NOMO-1 (cell line): ENCODE results near the gene ENOX1.
"Not testable (repeated sequence)": the region's sequence is repeated elsewhere in the genome, so short reads cannot be mapped to it uniquely, and the experiment has no call there.

ENCODE experiments used
- DNase-seq, 2 experiments: peaks; one replicate each; lab custom pipeline; 2025; ENCODE audit not compliant: unreplicated experiment in 2 of 2; lab: John Stamatoyannopoulos, UW

Gene ENOX1

DNA sequence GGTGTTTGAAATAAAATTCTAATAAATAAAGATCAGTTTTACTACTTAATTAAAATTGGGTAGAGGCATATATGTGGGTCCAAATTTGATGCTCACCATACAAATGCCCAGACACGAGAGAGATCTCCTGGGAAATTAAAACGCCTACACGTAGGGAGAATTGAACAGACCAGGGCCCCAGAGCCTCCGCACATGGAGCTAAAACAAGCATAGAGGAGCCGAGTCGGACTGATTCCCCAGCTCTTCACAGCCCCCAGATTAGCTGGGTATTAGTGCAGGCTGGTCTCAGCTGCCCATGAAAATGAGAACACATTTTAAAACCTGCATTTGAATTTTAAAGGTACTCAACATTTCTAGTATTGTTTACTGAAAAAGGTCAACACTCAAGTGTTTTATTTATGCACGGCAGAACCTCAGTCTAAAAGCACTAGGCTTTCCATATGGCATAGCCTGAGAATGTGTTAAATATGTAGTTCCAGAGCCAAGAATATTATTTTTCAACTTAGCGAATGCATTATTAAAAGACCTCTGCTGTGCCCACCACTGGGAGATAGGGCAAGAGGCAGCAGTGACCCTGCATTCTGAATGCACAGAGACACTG lies 344.8 kb downstream of the ENOX1 start:
- no peak for DNase-seq

DNA sequence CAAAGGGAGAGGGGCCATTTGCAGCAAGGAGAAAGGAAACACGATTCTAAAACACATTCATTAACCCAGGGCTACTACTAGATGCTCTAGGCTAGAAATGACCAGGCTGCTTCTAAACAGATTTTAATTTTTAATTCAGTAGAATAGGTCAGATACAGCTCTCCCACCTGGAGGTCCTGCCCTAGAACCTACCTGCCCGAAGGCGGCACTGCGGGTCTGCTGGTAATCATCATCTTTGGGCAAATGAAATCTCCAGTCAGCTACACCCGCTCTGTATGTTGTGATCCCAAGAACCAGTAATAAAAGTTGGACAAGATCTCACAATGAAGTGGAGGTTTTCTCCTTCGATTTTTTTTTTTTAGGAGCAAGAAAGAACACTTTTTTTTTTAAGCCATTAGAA lies 345.3 kb downstream of the ENOX1 start:
- no peak for DNase-seq

GRCh38 chr13:43434191-43434590 lies 352.6 kb downstream of the ENOX1 start:
- DNase-seq, result no peak

- DNase-seq, result no peak
Measured at GRCh38 chr13:43433691-43434141, 353.1 kb downstream of the ENOX1 start.

- DNase-seq, result no peak
Measured at GRCh38 chr13:43432958-43433357, 353.8 kb downstream of the ENOX1 start.

- DNase-seq, result peak; percentile 34 to 50
Measured at GRCh38 chr13:43431841-43432240, 354.9 kb downstream of the ENOX1 start.

GRCh38 chr13:43431290-43431716 lies 355.5 kb downstream of the ENOX1 start:
- DNase-seq, result no peak

DNA sequence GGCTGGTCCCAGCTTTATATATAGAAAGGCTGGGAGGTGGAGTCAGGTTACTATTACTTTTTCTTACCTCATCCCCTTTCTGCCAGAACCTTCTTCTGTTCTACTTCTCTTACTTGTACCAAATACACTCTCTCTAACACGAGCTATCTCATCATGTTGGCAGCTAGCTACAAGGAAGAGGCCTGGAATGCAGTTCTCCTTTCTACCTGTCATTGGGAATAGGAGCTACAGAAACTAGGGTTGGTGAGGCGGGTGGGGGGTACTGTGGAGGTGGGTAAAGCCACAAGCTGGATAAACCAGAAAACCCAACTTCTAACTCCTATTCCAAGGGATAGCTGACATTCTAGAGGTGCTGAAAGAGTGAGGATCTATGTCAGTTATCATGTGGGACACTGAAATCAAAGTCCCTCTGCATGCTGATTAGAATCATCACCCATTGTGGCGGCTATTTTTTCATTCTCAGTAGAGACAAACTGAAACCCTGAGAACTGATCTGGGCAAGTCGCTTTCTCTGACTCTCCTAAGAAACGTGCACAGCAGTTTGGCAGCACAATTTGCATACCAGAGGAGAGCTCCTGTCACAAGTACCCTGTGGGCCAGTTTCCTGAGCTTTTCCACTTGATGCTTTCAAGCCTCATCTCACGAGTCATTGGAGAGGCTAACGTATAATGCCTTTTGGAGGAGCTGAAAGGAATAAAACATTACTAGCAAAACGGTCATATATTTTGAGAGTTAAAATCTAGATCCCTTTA lies 358.1 kb downstream of the ENOX1 start:
- no peak for DNase-seq

GRCh38 chr13:43426355-43426754 lies 360.4 kb downstream of the ENOX1 start:
- no peak for DNase-seq

- DNase-seq, result no peak
Measured at GRCh38 chr13:43425234-43425633, 361.5 kb downstream of the ENOX1 start.

DNA sequence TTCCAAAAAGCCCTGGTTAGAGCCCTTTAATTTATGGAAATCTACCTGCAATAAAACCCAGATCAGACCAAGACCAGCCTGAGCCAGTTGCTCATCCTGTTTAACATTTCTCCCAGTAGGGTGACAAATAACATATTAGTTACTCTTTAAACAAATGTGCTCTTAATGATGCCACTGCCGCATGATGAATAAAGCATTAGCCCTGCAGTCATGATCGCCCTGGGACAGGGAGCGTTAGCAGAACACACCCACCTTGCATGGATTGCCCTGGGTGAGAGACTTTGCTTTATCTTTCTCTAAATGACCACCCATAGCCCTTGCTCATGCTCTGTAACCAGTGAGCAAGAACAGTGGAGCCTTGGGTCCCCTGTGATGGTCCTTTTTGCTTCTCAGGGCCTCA lies 362.4 kb downstream of the ENOX1 start:
- DNase-seq, result no peak

GRCh38 chr13:43422116-43422515 lies 364.7 kb downstream of the ENOX1 start:
- no peak for DNase-seq

- DNase-seq, result not testable (repeated sequence)
Measured at GRCh38 chr13:43416842-43417241, 369.9 kb downstream of the ENOX1 start.

DNA sequence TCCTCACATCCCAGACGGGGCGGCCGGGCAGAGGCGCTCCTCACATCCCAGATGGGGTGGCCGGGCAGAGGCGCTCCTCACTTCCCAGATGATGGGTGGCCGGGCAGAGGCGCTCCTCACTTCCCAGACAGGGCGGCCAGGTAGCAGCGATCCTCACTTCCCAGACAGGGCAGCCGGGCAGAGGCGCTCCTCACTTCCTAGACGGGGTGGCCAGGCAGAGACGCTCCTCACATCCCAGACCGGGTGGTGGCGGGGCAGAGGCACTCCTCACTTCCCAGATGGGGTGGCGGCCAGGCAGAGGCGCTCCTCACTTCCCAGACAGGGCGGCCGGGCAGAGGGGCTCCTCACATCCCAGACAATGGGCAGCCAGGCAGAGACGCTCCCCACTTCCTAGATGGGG lies 370.4 kb downstream of the ENOX1 start:
- not testable (repeated sequence) for DNase-seq

- not testable (repeated sequence) for DNase-seq
Measured at GRCh38 chr13:43415903-43416391, 370.8 kb downstream of the ENOX1 start.

GRCh38 chr13:43414111-43414510 lies 372.7 kb downstream of the ENOX1 start:
- DNase-seq, result no peak

DNA sequence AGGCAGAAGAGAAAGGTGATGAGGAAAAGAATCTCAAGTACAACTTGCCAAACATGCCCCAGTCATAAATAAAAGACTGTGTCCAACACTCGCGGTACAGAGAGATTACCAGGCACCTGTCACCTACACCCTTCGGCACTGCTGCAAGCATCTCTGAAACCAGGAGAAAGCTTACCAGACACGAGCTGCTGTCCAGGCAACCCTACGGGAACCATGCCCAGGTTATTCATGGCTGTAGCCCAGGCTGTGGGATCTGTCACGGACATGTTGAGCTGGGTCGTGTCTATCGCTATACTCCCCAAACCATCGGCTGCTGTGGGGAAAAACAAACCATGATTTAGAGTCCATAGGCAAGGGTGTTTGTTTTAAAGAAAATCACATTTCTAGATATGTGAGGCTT lies 375.0 kb downstream of the ENOX1 start:
- DNase-seq, result no peak

GRCh38 chr13:43411211-43411610 lies 375.6 kb downstream of the ENOX1 start:
- DNase-seq, result no peak

GRCh38 chr13:43408274-43408673 lies 378.5 kb downstream of the ENOX1 start:
- DNase-seq, result no peak

DNA sequence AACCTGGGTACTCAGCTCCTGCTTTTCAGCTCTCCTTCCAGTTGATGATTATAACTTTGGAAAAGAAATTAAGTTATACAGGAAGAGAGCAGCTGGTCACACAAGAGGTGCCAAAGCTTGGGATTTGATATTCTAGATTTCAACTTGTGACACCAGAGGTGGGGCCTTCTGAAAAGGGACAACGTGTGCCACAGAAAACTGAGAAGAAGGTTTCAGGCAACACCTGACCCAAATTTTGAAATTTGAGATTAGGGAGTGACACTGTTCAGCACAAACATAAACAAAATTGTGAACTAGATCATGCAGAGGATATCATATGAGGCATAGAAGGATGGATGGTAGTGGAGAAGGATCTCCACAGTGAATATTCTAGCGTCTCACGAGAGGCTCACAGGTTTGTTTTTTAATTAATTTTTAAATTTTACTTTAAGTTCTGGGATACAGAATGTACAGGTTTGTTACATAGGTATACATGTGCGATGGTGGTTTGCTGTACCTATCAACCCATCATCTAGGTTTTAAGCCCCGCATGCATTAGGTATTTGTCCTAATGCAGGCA lies 379.7 kb downstream of the ENOX1 start:
- DNase-seq, result no peak

DNA sequence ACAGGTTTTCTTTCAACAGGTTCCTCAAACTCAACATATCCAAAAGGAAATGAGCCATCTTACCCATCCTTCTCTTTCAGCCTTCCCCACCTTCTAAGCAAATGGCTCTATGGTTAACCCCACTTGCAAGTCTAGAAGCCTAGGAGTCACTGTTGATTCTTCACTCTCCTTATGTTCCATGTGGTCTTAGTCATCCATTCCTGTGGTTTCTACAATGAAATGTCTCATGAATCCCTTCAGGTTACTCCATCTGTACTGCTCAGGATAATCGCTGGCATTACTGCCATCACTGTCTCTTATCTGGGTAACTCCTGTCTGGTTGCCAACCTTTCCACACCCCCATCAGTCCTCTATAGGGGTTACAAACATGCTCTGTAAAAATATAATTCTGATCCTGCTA lies 381.3 kb downstream of the ENOX1 start:
- DNase-seq, result no peak

GRCh38 chr13:43402380-43402779 lies 384.4 kb downstream of the ENOX1 start:
- DNase-seq, result no peak
